ENCODE measurements around the gene CADM1.

GRCh38 chr11:115458877-115459276, 45.3 kb downstream of the CADM1 start:
- TF ChIP-seq GATA3 (IDR thresholded peaks at IDR 0.05; ENCODE audit: low read depth, low read length) (peak; percentile 55; the same call in 1 of the 2 replicates), GATA2 (IDR thresholded peaks at IDR 0.05; ENCODE audit: low read depth, low read length) (no peak)

All from SH-SY5Y (cell line).